HCT116 (cell line): ENCODE results near the gene GOLGA5. TPM values are rescaled to one million over a fixed set of nuclear protein-coding genes. Genes with fewer than 3 reads are reported as not detected.

Experiments used
- ATAC-seq: fragments of 200-7000 bp; cut with Tn5 transposase; 2 replicates; pipeline ENCODE4 v1.9.1; 2020; ENCODE audit warnings: mild to moderate bottlenecking, moderate library complexity
- BruUV-seq: library from RNA; stranded (reverse); fragments of 400-500 nt; replicated peaks from 2 replicates; lab custom pipeline; 2021; lab: Mats Ljungman, UMichigan
- CTCF ChIA-PET: fragments of 300-600 bp; sonication (Branson Sonifier 250); formaldehyde crosslinking; loops from one replicate; lab custom pipeline; 2021; ENCODE audit warnings: antibody characterized with exemption; lab: Charles Lee
- POLR2A ChIA-PET: fragments of 300-600, 350-600 bp; sonication (Branson Sonifier 250); formaldehyde crosslinking; loops from one replicate; lab custom pipeline; 2021; ENCODE audit warnings: antibody characterized with exemption; lab: Charles Lee
- RAD21 ChIA-PET, 2 experiments: fragments of 300-600 bp; sonication (Branson Sonifier 250); formaldehyde crosslinking; loops; one replicate each; lab custom pipeline; 2023; ENCODE audit warnings: low total read pairs in 2 of 2; ENCODE audit not compliant: uncharacterized antibody in 2 of 2, unreplicated experiment in 2 of 2, low non-redundant PET in 1 of 2; lab: Charles Lee
- DNase-seq: peaks from one replicate; pipeline ENCODE4 v3.0.0-alpha.2; 2010; ENCODE audit warnings: low read depth, low spot score
- H2AFZ ChIP-seq: fragments of 200-600 bp; shearing (Covaris generic), sonication (generic); 2 replicates; pipeline ENCODE4 v1.6.1; 2017; ENCODE audit warnings: low read depth, mixed run types, mixed read lengths, antibody characterized with exemption, low read length; ENCODE audit not compliant: poor library complexity, severe bottlenecking
- H3K27ac ChIP-seq: 2 replicates; pipeline ENCODE4 v1.5.1; 2012; ENCODE audit warnings: low read depth, low read length
- H3K27me3 ChIP-seq: fragments of 200-600 bp; sonication (generic); 2 replicates; pipeline ENCODE4 v1.6.1; 2016; ENCODE audit warnings: mixed run types, low read length, mixed read lengths; ENCODE audit not compliant: insufficient read depth
- H3K36me3 ChIP-seq, 2 experiments: fragments of 200-500 bp in 1 of 2; fragments of 200-600 bp in 1 of 2; sonication (Bioruptor generic) in 1 of 2; sonication (generic) in 1 of 2; 2 replicates each; pipeline versions ENCODE4 v1.5.1 to v1.6.1; 2014 to 2016; ENCODE audit warnings: low read length in 2 of 2, inconsistent platforms in 1 of 2, mixed read lengths in 1 of 2, mixed run types in 1 of 2; ENCODE audit not compliant: insufficient read depth in 2 of 2, control insufficient read depth in 1 of 2
- H3K4me1 ChIP-seq, 2 experiments: fragments of 200-600 bp in 1 of 2; sonication (generic) in 1 of 2; 2 replicates each; pipeline versions ENCODE4 v1.5.1 to v1.6.1; 2012 to 2017; ENCODE audit warnings: low read length in 2 of 2, inconsistent platforms in 1 of 2, mild to moderate bottlenecking in 1 of 2, mixed read lengths in 1 of 2, mixed run types in 1 of 2, moderate library complexity in 1 of 2; ENCODE audit not compliant: insufficient read depth in 2 of 2, control insufficient read depth in 1 of 2
- H3K4me2 ChIP-seq: fragments of 200-600 bp; sonication (generic); 2 replicates; pipeline ENCODE4 v1.6.1; 2017; ENCODE audit warnings: mixed run types, low read length, mixed read lengths
- H3K4me3 ChIP-seq, 2 experiments: fragments of 200-600 bp in 1 of 2; sonication (generic) in 1 of 2; replicated peaks in 1 of 2; 2 replicates each; pipeline ENCODE4 v1.5.1; 2011 to 2016; ENCODE audit warnings: low read length in 2 of 2, control low read depth in 1 of 2, low read depth in 1 of 2, mild to moderate bottlenecking in 1 of 2, mixed read lengths in 1 of 2, mixed run types in 1 of 2
- H3K79me2 ChIP-seq: fragments of 200-600 bp; sonication (generic); 2 replicates; pipeline ENCODE4 v1.6.1; 2017; ENCODE audit warnings: mild to moderate bottlenecking, mixed run types, low read length, moderate library complexity, mixed read lengths; ENCODE audit not compliant: insufficient read depth
- H3K9ac ChIP-seq: fragments of 200-600 bp; sonication (generic); 2 replicates; pipeline ENCODE4 v1.6.1; 2016; ENCODE audit warnings: low read length, mixed read lengths
- H3K9me2 ChIP-seq: fragments of 200-600 bp; sonication (generic), shearing (Covaris generic); 2 replicates; pipeline ENCODE4 v1.6.1; 2017; ENCODE audit warnings: mixed run types, mild to moderate bottlenecking, moderate library complexity; ENCODE audit not compliant: insufficient read depth
- H3K9me3 ChIP-seq, 2 experiments: fragments of 200-500 bp in 1 of 2; fragments of 200-600 bp in 1 of 2; sonication (Bioruptor generic) in 1 of 2; sonication (generic) in 1 of 2; 2 replicates each; pipeline ENCODE4 v1.6.1; 2014 to 2017; ENCODE audit warnings: low read length in 2 of 2, mixed read lengths in 2 of 2, inconsistent platforms in 1 of 2, low read depth in 1 of 2, mild to moderate bottlenecking in 1 of 2, mixed run types in 1 of 2, moderate library complexity in 1 of 2; ENCODE audit not compliant: control insufficient read depth in 1 of 2, insufficient read depth in 1 of 2
- H4K20me1 ChIP-seq: fragments of 200-600 bp; sonication (generic), shearing (Covaris generic); 2 replicates; pipeline ENCODE4 v1.6.1; 2017; ENCODE audit warnings: mixed run types, mild to moderate bottlenecking, moderate library complexity; ENCODE audit not compliant: insufficient read depth
- ATF3 ChIP-seq: IDR thresholded peaks from 2 replicates; pipeline ENCODE4 v1.6.1; 2012
- CBX3 ChIP-seq: IDR thresholded peaks from 2 replicates; pipeline ENCODE4 v1.6.1; 2012; ENCODE audit warnings: low read depth
- CEBPB ChIP-seq: IDR thresholded peaks from 2 replicates; pipeline ENCODE4 v1.6.1; 2012; ENCODE audit warnings: low read depth
- CTCF ChIP-seq, 3 experiments: fragments of 200-600 bp in 1 of 3; sonication (generic) in 1 of 3; IDR thresholded peaks in 2 of 3; conservative IDR thresholded peaks in 1 of 3; 2 replicates each; pipeline ENCODE4 v1.5.1; 2012 to 2017; ENCODE audit warnings: low read depth in 2 of 3, low read length in 2 of 3, antibody characterized with exemption in 1 of 3, borderline replicate concordance in 1 of 3, control low read depth in 1 of 3, mild to moderate bottlenecking in 1 of 3, mixed read lengths in 1 of 3, mixed run types in 1 of 3, moderate library complexity in 1 of 3; ENCODE audit not compliant: insufficient read depth in 1 of 3
- ELF1 ChIP-seq: IDR thresholded peaks from 2 replicates; pipeline ENCODE4 v1.6.1; 2012; ENCODE audit warnings: low read depth, borderline replicate concordance
- EZH2 ChIP-seq: fragments of 200-600 bp; sonication (generic); IDR thresholded peaks from 2 replicates; pipeline ENCODE4 v1.6.1; 2017; ENCODE audit warnings: antibody characterized with exemption, mixed run types
- EZH2phosphoT487 ChIP-seq: fragments of 200-600 bp; IDR thresholded peaks from 2 replicates; pipeline ENCODE4 v1.6.1; 2018; ENCODE audit warnings: antibody characterized with exemption, borderline replicate concordance
- FOSL1 ChIP-seq: IDR thresholded peaks from 2 replicates; pipeline ENCODE4 v1.6.1; 2012; ENCODE audit warnings: low read depth
- JUND ChIP-seq: IDR thresholded peaks from 2 replicates; pipeline ENCODE4 v1.6.1; 2012
- MAX ChIP-seq: IDR thresholded peaks from 2 replicates; pipeline ENCODE4 v1.6.1; 2012
- POLR2A ChIP-seq: IDR thresholded peaks from 2 replicates; pipeline ENCODE4 v1.7.0; 2011; ENCODE audit warnings: borderline replicate concordance; ENCODE audit not compliant: insufficient read depth, insufficient read length; ENCODE audit errors: extremely low read depth
- POLR2AphosphoS5 ChIP-seq: IDR thresholded peaks from 2 replicates; pipeline ENCODE4 v1.6.1; 2011; ENCODE audit warnings: mild to moderate bottlenecking, low read depth, low read length, moderate library complexity
- RAD21 ChIP-seq: IDR thresholded peaks from 2 replicates; pipeline ENCODE4 v1.6.1; 2012; ENCODE audit warnings: low read depth, mild to moderate bottlenecking
- SIN3A ChIP-seq: IDR thresholded peaks from 2 replicates; pipeline ENCODE4 v1.6.1; 2012; ENCODE audit warnings: low read depth
- SRF ChIP-seq: IDR thresholded peaks from 2 replicates; pipeline ENCODE4 v1.6.1; 2012; ENCODE audit warnings: low read depth
- TCF7L2 ChIP-seq: IDR thresholded peaks from 2 replicates; pipeline ENCODE4 v1.7.0; 2011; ENCODE audit warnings: borderline replicate concordance, inconsistent platforms; ENCODE audit not compliant: insufficient read depth, insufficient read length; ENCODE audit errors: extremely low read depth
- intact Hi-C: fragments of 100-400 bp; cut with micrococcal nuclease; formaldehyde crosslinking; loops from 2 replicates; pipeline ENCODE4 v1.10.0; 2022
- total RNA-seq: library from RNA; stranded (reverse); gene quantifications from one replicate; pipeline ENCODE4 v1.2.1, GENCODE V29; 2021; ENCODE audit not compliant: unreplicated experiment
- TF ChIP-seq, protein P1 (sequence below): IDR thresholded peaks from 2 replicates; pipeline ENCODE4 v1.6.1; 2012; ENCODE audit warnings: low read depth

The GOLGA5 gene
- total RNA-seq, 1 experiment from 2014 or later, result 24.4 TPM

GRCh38 chr14:92798811-92799210, 4.7 kb downstream of the GOLGA5 start:
- H3K4me1 ChIP-seq, result peaks cover 5 to 12% of the 10 kb centered on the region in 2 experiments; a peak in 3 of 4 replicates
- no peak overlapping the region for H2AFZ ChIP-seq
- ChIA-PET POLR2A (no interaction called here), RAD21 (no interaction called here)
- peaks cover 11 to 16% of the 10 kb centered on the region in 2 experiments; a peak in 3 of 4 replicates for H3K36me3 ChIP-seq
- H3K27ac ChIP-seq, result no peak overlapping the region
- H3K9ac ChIP-seq, result no peak overlapping the region
- no peaks in the 10 kb centered on the region for H3K9me3 ChIP-seq
- no TSS peak for BruUV-seq
- intact Hi-C loops, result no loop called here
- no peak for ATAC-seq
- H3K79me2 ChIP-seq, result peaks cover 59% of the 10 kb centered on the region
- no peak for DNase-seq
- no peaks in the 10 kb centered on the region for H4K20me1 ChIP-seq
- H3K4me2 ChIP-seq, result no peak overlapping the region
- TF ChIP-seq CEBPB (no peak), EZH2phosphoT487 (no peak), RAD21 (no peak), POLR2AphosphoS5 (no peak), ELF1 (no peak), JUND (no peak), CBX3 (no peak), SRF (no peak), SIN3A (no peak), ATF3 (no peak), CTCF (IDR thresholded peaks at IDR 0.05 in 2 of 3, conservative IDR thresholded peaks at IDR 0.05 in 1 of 3; ENCODE audit: borderline replicate concordance in 1 of 3, insufficient read depth in 1 of 3, low read depth in 2 of 3, low read length in 2 of 3) (no peak), TCF7L2 (no peak), POLR2A (no peak), EZH2 (no peak), MAX (no peak), FOSL1 (no peak)
- TF ChIP-seq, protein P1, sequence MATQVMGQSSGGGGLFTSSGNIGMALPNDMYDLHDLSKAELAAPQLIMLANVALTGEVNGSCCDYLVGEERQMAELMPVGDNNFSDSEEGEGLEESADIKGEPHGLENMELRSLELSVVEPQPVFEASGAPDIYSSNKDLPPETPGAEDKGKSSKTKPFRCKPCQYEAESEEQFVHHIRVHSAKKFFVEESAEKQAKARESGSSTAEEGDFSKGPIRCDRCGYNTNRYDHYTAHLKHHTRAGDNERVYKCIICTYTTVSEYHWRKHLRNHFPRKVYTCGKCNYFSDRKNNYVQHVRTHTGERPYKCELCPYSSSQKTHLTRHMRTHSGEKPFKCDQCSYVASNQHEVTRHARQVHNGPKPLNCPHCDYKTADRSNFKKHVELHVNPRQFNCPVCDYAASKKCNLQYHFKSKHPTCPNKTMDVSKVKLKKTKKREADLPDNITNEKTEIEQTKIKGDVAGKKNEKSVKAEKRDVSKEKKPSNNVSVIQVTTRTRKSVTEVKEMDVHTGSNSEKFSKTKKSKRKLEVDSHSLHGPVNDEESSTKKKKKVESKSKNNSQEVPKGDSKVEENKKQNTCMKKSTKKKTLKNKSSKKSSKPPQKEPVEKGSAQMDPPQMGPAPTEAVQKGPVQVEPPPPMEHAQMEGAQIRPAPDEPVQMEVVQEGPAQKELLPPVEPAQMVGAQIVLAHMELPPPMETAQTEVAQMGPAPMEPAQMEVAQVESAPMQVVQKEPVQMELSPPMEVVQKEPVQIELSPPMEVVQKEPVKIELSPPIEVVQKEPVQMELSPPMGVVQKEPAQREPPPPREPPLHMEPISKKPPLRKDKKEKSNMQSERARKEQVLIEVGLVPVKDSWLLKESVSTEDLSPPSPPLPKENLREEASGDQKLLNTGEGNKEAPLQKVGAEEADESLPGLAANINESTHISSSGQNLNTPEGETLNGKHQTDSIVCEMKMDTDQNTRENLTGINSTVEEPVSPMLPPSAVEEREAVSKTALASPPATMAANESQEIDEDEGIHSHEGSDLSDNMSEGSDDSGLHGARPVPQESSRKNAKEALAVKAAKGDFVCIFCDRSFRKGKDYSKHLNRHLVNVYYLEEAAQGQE, result no peak
- TF ChIP-seq, all 23 proteins: peak for 0
- Histone ChIP-seq H3K4me3 (no peak overlapping the region), H3K27me3 (no peaks in the 10 kb centered on the region), H3K9me2 (no peaks in the 10 kb centered on the region)
- CTCF ChIA-PET, result no interaction called here
